Colonic mucosa (tissue), 4 donors: ENCODE results near the gene GRHL1. TPM values are rescaled to one million over a fixed set of nuclear protein-coding genes. Genes with fewer than 3 reads are reported as not detected.

ENCODE experiments used
- DNase-seq: peaks from one replicate; pipeline ENCODE4 v3.0.0-alpha.2; 2020
- H3K27ac ChIP-seq: fragments of 200-600 bp; one replicate; pipeline ENCODE4 v1.8.0; 2021
- H3K27me3 ChIP-seq: fragments of 200-600 bp; one replicate; pipeline ENCODE4 v1.8.0; 2021
- H3K36me3 ChIP-seq: fragments of 200-600 bp; one replicate; pipeline ENCODE4 v1.8.0; 2021
- H3K4me1 ChIP-seq: fragments of 200-600 bp; one replicate; pipeline ENCODE4 v1.8.0; 2021; ENCODE audit warnings: mild to moderate bottlenecking
- H3K4me3 ChIP-seq: fragments of 200-600 bp; one replicate; pipeline ENCODE4 v1.8.0; 2021
- H3K9ac ChIP-seq, 2 donors: one replicate each; pipeline ENCODE4 v1.7.0; 2013; ENCODE audit warnings: control low read depth in 2 of 2, low read depth in 2 of 2, low read length in 2 of 2
- H3K9me3 ChIP-seq: fragments of 200-600 bp; one replicate; pipeline ENCODE4 v1.8.0; 2021
- CTCF ChIP-seq: fragments of 200-600 bp; IDR thresholded peaks from one replicate; pipeline ENCODE4 v1.8.0; 2022; ENCODE audit warnings: antibody characterized with exemption, mild to moderate bottlenecking
- intact Hi-C: fragments of 100-400 bp; cut with DNase I; formaldehyde crosslinking; loops from one replicate; pipeline ENCODE4 v1.14.1; 2022
- total RNA-seq, 2 donors: library from RNA; stranded (reverse); fragmentation: NEBNext Ultra II Directional in 1 of 2; extraction: Animal tissue kit (Norgen Biotek cat#: 25700) in 1 of 2; gene quantifications; one replicate each; pipeline ENCODE4 v1.2.1, GENCODE V29; 2021
- donor health status: healthy.
- donor health status: DM: no; HTN: no; CAD: no.
- donor health status: DM: no; HTN: no; CAD: no.

Gene GRHL1
- total RNA-seq, 2 donors from 2014 or later, result 1.6 to 1.9 TPM

GRCh38 chr2:10047616-10048500, 96.4 kb downstream of the GRHL1 start:
- Histone ChIP-seq H3K4me3 (no peak overlapping the region), H3K36me3 (no peaks in the 10 kb centered on the region), H3K9ac (no peak overlapping the region), H3K27me3 (no peaks in the 10 kb centered on the region), H3K9me3 (no peaks in the 10 kb centered on the region), H3K4me1 (no peaks in the 10 kb centered on the region), H3K27ac (no peak overlapping the region)
- no peak for DNase-seq
- TF ChIP-seq CTCF, result no peak
- intact Hi-C loops, result loop anchor here (5.0 kb wide), 2 partner anchors 66 to 236 kb away; no protein-coding TSS in a partner anchor

- Histone ChIP-seq H3K36me3 (no peaks in the 10 kb centered on the region), H3K4me3 (no peak overlapping the region), H3K27me3 (no peaks in the 10 kb centered on the region), H3K27ac (no peak overlapping the region), H3K4me1 (no peaks in the 10 kb centered on the region), H3K9me3 (no peaks in the 10 kb centered on the region), H3K9ac (no peak overlapping the region)
- intact Hi-C loops, result loop anchor here (5.0 kb wide), 2 partner anchors 66 to 236 kb away; no protein-coding TSS in a partner anchor
- peak; percentile 31 for DNase-seq
- peak; percentile 58 for TF ChIP-seq CTCF
These were observed 97.1 kb downstream of the GRHL1 start for GRCh38 chr2:10048501-10049171.

Other genes with a start within 250 kb of the GRHL1 start
- 10 to 100 TPM in 1 of 2 donors, 1 to 10 TPM in 1; 8.8 to 13.0 TPM for gene TAF1B, start 108.2 kb upstream of the GRHL1 start, total RNA-seq
- gene KLF11, start 91.9 kb downstream of the GRHL1 start, total RNA-seq, result 10 to 100 TPM in 1 of 2 donors, 1 to 10 TPM in 1; 6.6 to 11.2 TPM
- 1 to 10 TPM in 1 of 2 donors, under 1 TPM in 1; 0.52 to 2.5 TPM for gene CYS1, start 128.7 kb downstream of the GRHL1 start, total RNA-seq
- gene RRM2, start 171.0 kb downstream of the GRHL1 start, total RNA-seq, result 100 to 1,000 TPM in 1 of 2 donors, 10 to 100 TPM in 1; 54.3 to 216 TPM